Sigmoid colon (tissue), 7 donors: ENCODE results near the gene MATN4. TPM values are rescaled to one million over a fixed set of nuclear protein-coding genes. Genes with fewer than 3 reads are reported as not detected.

Experiments used
- DNase-seq: peaks from one replicate; pipeline ENCODE4 v3.0.0-alpha.2; 2019
- H3K27ac ChIP-seq, 4 donors: fragments of 200-600 bp; sonication (generic); one replicate each; pipeline ENCODE4 v1.5.1; 2016 to 2019; ENCODE audit warnings: mild to moderate bottlenecking in 1 of 4
- H3K27me3 ChIP-seq, 3 donors: fragments of 200-600 bp; sonication (generic); one replicate each; pipeline ENCODE4 v1.5.1; 2019; ENCODE audit warnings: mild to moderate bottlenecking in 1 of 3
- H3K36me3 ChIP-seq, 4 donors: fragments of 200-600 bp; sonication (generic); one replicate each; pipeline ENCODE4 v1.5.1; 2016 to 2019
- H3K4me1 ChIP-seq, 4 donors: fragments of 200-600 bp; sonication (generic); one replicate each; pipeline ENCODE4 v1.5.1; 2017 to 2019
- H3K4me3 ChIP-seq, 4 donors: fragments of 200-600 bp; sonication (generic); one replicate each; pipeline ENCODE4 v1.5.1; 2017 to 2019; ENCODE audit warnings: mild to moderate bottlenecking in 2 of 4, moderate library complexity in 1 of 4
- H3K9me3 ChIP-seq, 4 donors: fragments of 200-600 bp in 3 of 4; sonication (generic) in 3 of 4; one replicate each; pipeline versions ENCODE4 v1.5.1 to v1.6.1; 2013 to 2019
- CTCF ChIP-seq, 4 experiments: fragments of 450-650 bp in 3 of 4; fragments of 200-600 bp in 1 of 4; IDR thresholded peaks; one replicate each; pipeline ENCODE4 v1.5.1; 2016 to 2019; ENCODE audit warnings: antibody characterized with exemption in 4 of 4, mild to moderate bottlenecking in 3 of 4, moderate library complexity in 2 of 4
- EP300 ChIP-seq, 4 donors: sonication (generic); formaldehyde crosslinking; IDR thresholded peaks; one replicate each; pipeline ENCODE4 v1.6.1; 2017; ENCODE audit warnings: antibody characterized with exemption in 4 of 4
- POLR2A ChIP-seq, 2 donors: fragments of 450-650 bp; IDR thresholded peaks; one replicate each; pipeline ENCODE4 v1.6.1; 2016; ENCODE audit warnings: antibody characterized with exemption in 2 of 2, mild to moderate bottlenecking in 2 of 2, moderate library complexity in 2 of 2
- POLR2AphosphoS5 ChIP-seq, 4 donors: sonication (generic); formaldehyde crosslinking; IDR thresholded peaks; one replicate each; pipeline ENCODE4 v1.6.1; 2017; ENCODE audit warnings: antibody characterized with exemption in 4 of 4
- WGBS, 2 donors: extraction: QIAGEN DNeasy Blood & Tissue Kit; methylation state at CpG; one replicate each; pipeline ENCODE4 v1.1.7; 2013; 5-methylcytosine and 5-hydroxymethylcytosine counted together
- intact Hi-C: fragments of 100-400 bp; cut with DNase I; formaldehyde crosslinking; loops from one replicate; pipeline ENCODE4 v1.15.1; 2023
- polyA plus RNA-seq, 3 donors: library from polyadenylated mRNA; stranded (reverse); fragments of 200-250 nt; gene quantifications; one replicate each; pipeline ENCODE4 v1.2.3, GENCODE V29; 2013
- total RNA-seq, 4 donors: library from RNA; depleted of rRNA; stranded (reverse); fragments of >200 nt; gene quantifications; one replicate each; pipeline ENCODE4 v1.1.0, GENCODE V29; 2016
- donor health status: healthy with polysubstance abuse.
- donor health status: Bipolar disorder and iron deficiency.
- donor health status: healthy.

Gene MATN4
- total and polyA plus RNA-seq, 7 donors: 0.17 TPM; not detected in 6

- no peak overlapping the region for H3K4me3 ChIP-seq
- H3K27ac ChIP-seq: peak overlapping the region; percentile 94 to 99 (median 97)
- intact Hi-C loops: loop anchor here (10.0 kb wide), 2 partner anchors 1206 to 2004 kb away; no protein-coding TSS in a partner anchor
- no peaks in the 10 kb centered on the region for H3K27me3 ChIP-seq
- no peak for TF ChIP-seq CTCF (IDR thresholded peaks at IDR 0.05)
- TF ChIP-seq EP300 (IDR thresholded peaks at IDR 0.05): no peak
- TF ChIP-seq POLR2AphosphoS5 (IDR thresholded peaks at IDR 0.05): no peak
- no peak for TF ChIP-seq POLR2A (IDR thresholded peaks at IDR 0.05)
- WGBS, 2 donors: 22 to 56% methylated on average over 1 of the region's 1 CpG
- no peaks in the 10 kb centered on the region for H3K9me3 ChIP-seq
- H3K4me1 ChIP-seq: peaks cover 6 to 100% (median 100%) of the 10 kb centered on the region in 4 donors
- peaks cover 0 to 13% (median 0%) of the 10 kb centered on the region in 4 donors for H3K36me3 ChIP-seq
- no peak for DNase-seq
Observed at GRCh38 chr20:45340951-45341350, 32.9 kb upstream of the MATN4 start.

GRCh38 chr20:45340236-45340847 is 32.2 kb upstream of the MATN4 start:
- H3K27ac ChIP-seq: peak overlapping the region; percentile 94 to 99 (median 97)
- H3K27me3 ChIP-seq: no peaks in the 10 kb centered on the region
- H3K4me1 ChIP-seq: peaks cover 6 to 100% (median 95%) of the 10 kb centered on the region in 4 donors
- H3K36me3 ChIP-seq: peaks cover 4 to 18% (median 5%) of the 10 kb centered on the region in 4 donors
- WGBS, 2 donors: 25 to 62% methylated on average over 5 of the region's 5 CpGs
- no peaks in the 10 kb centered on the region for H3K9me3 ChIP-seq
- intact Hi-C loops: loop anchor here (10.0 kb wide), 2 partner anchors 1206 to 2004 kb away; no protein-coding TSS in a partner anchor
- no peak for TF ChIP-seq CTCF (IDR thresholded peaks at IDR 0.05)
- no peak for TF ChIP-seq POLR2AphosphoS5 (IDR thresholded peaks at IDR 0.05)
- TF ChIP-seq POLR2A (IDR thresholded peaks at IDR 0.05): no peak
- TF ChIP-seq EP300 (IDR thresholded peaks at IDR 0.05): no peak
- H3K4me3 ChIP-seq: no peak overlapping the region
- DNase-seq: no peak

GRCh38 chr20:45339799-45340198 is 31.7 kb upstream of the MATN4 start:
- no peaks in the 10 kb centered on the region for H3K27me3 ChIP-seq
- H3K4me1 ChIP-seq: peaks cover 6 to 95% (median 89%) of the 10 kb centered on the region in 4 donors
- TF ChIP-seq EP300 (IDR thresholded peaks at IDR 0.05) (no peak), POLR2AphosphoS5 (IDR thresholded peaks at IDR 0.05) (no peak), POLR2A (IDR thresholded peaks at IDR 0.05) (no peak), CTCF (IDR thresholded peaks at IDR 0.05) (no peak)
- WGBS, 2 donors: 40 to 79% methylated on average over 2 of the region's 2 CpGs
- no peak for DNase-seq
- H3K4me3 ChIP-seq: no peak overlapping the region
- H3K9me3 ChIP-seq: no peaks in the 10 kb centered on the region
- intact Hi-C loops: loop anchor here (5.0 to 10.0 kb wide), 3 partner anchors 108 to 2005 kb away; no protein-coding TSS in a partner anchor
- H3K27ac ChIP-seq: peak overlapping the region; percentile 94 to 99 (median 97)
- H3K36me3 ChIP-seq: peaks cover 6 to 24% (median 9%) of the 10 kb centered on the region in 4 donors

GRCh38 chr20:45339084-45339483 is 31.0 kb upstream of the MATN4 start:
- Histone ChIP-seq H3K36me3 (peaks cover 6 to 31% (median 11%) of the 10 kb centered on the region in 4 donors), H3K27me3 (no peaks in the 10 kb centered on the region), H3K4me1 (peaks cover 6 to 88% (median 82%) of the 10 kb centered on the region in 4 donors), H3K4me3 (no peak overlapping the region), H3K27ac (peak overlapping the region; percentile 94 to 99 (median 97)), H3K9me3 (no peaks in the 10 kb centered on the region)
- no peak for DNase-seq
- WGBS, 2 donors: 21 to 76% methylated on average over 6 of the region's 6 CpGs
- intact Hi-C loops: loop anchor here (5.0 kb wide), 1 partner anchor 108 kb away; no protein-coding TSS in a partner anchor
- TF ChIP-seq CTCF (IDR thresholded peaks at IDR 0.05): no peak
